ENCODE results near the gene PEX5L. TPM values are rescaled to one million over a fixed set of nuclear protein-coding genes. Genes with fewer than 3 reads are reported as not detected.

Gene PEX5L
- total RNA-seq, 1 donor from 2014 or later, result not detected

- POLR2A ChIA-PET, result no interaction called here
- ATAC-seq (ENCODE audit: low read depth), result no peak
- H3K36me3 Mint-ChIP-seq (ENCODE audit: low read depth), result no peaks in the 10 kb centered on the region
- no peaks in the 10 kb centered on the region for H3K27me3 Mint-ChIP-seq
- no peak for DNase-seq
- no peak overlapping the region for H3K4me3 Mint-ChIP-seq
- TF ChIP-seq CTCF (IDR thresholded peaks at IDR 0.05), result no peak
- intact Hi-C loops (cut with micrococcal nuclease), result no loop called here
- H3K4me1 Mint-ChIP-seq, result no peaks in the 10 kb centered on the region
- no peaks in the 10 kb centered on the region for H3K9me3 Mint-ChIP-seq
- H3K27ac Mint-ChIP-seq, result no peak overlapping the region
- CTCF ChIA-PET, result no interaction called here
These were observed 36.2 kb downstream of the PEX5L start for GRCh38 chr3:180000500-180000899.

- CTCF ChIA-PET, result no interaction called here
- H3K4me1 Mint-ChIP-seq, result no peaks in the 10 kb centered on the region
- intact Hi-C loops (cut with micrococcal nuclease), result no loop called here
- H3K4me3 Mint-ChIP-seq, result no peak overlapping the region
- ATAC-seq (ENCODE audit: low read depth), result no peak
- no peak for TF ChIP-seq CTCF (IDR thresholded peaks at IDR 0.05)
- no peak for DNase-seq
- no peaks in the 10 kb centered on the region for H3K9me3 Mint-ChIP-seq
- H3K27ac Mint-ChIP-seq, result no peak overlapping the region
- POLR2A ChIA-PET, result no interaction called here
- no peaks in the 10 kb centered on the region for H3K27me3 Mint-ChIP-seq
- H3K36me3 Mint-ChIP-seq (ENCODE audit: low read depth), result no peaks in the 10 kb centered on the region
These were observed 41.3 kb downstream of the PEX5L start for GRCh38 chr3:179995406-179995805.

GRCh38 chr3:179991883-179992282, 44.9 kb downstream of the PEX5L start:
- no peaks in the 10 kb centered on the region for H3K36me3 Mint-ChIP-seq (ENCODE audit: low read depth)
- no peak overlapping the region for H3K27ac Mint-ChIP-seq
- ATAC-seq (ENCODE audit: low read depth) (no peak), DNase-seq (no peak)
- H3K27me3 Mint-ChIP-seq, result no peaks in the 10 kb centered on the region
- TF ChIP-seq CTCF (IDR thresholded peaks at IDR 0.05), result no peak
- H3K9me3 Mint-ChIP-seq, result no peaks in the 10 kb centered on the region
- no peaks in the 10 kb centered on the region for H3K4me1 Mint-ChIP-seq
- CTCF ChIA-PET, result no interaction called here
- intact Hi-C loops (cut with micrococcal nuclease), result no loop called here
- no peak overlapping the region for H3K4me3 Mint-ChIP-seq
- POLR2A ChIA-PET, result no interaction called here

GRCh38 chr3:179991104-179991503, 45.6 kb downstream of the PEX5L start:
- Mint-ChIP-seq H3K9me3 (no peaks in the 10 kb centered on the region), H3K27ac (no peak overlapping the region), H3K27me3 (no peaks in the 10 kb centered on the region), H3K36me3 (ENCODE audit: low read depth) (no peaks in the 10 kb centered on the region), H3K4me1 (no peaks in the 10 kb centered on the region), H3K4me3 (no peak overlapping the region)
- intact Hi-C loops (cut with micrococcal nuclease), result no loop called here
- DNase-seq (no peak), ATAC-seq (ENCODE audit: low read depth) (no peak)
- POLR2A ChIA-PET, result no interaction called here
- TF ChIP-seq CTCF (IDR thresholded peaks at IDR 0.05), result no peak
- CTCF ChIA-PET, result no interaction called here

- intact Hi-C loops (cut with micrococcal nuclease), result no loop called here
- no peak overlapping the region for H3K27ac Mint-ChIP-seq
- peaks cover 2% of the 10 kb centered on the region for H3K27me3 Mint-ChIP-seq
- no peak for TF ChIP-seq CTCF (IDR thresholded peaks at IDR 0.05)
- ATAC-seq (ENCODE audit: low read depth) (no peak), DNase-seq (no peak)
- no peaks in the 10 kb centered on the region for H3K4me1 Mint-ChIP-seq
- CTCF ChIA-PET, result no interaction called here
- H3K36me3 Mint-ChIP-seq (ENCODE audit: low read depth), result no peaks in the 10 kb centered on the region
- H3K9me3 Mint-ChIP-seq, result no peaks in the 10 kb centered on the region
- H3K4me3 Mint-ChIP-seq, result no peak overlapping the region
- POLR2A ChIA-PET, result no interaction called here
These were observed 55.1 kb downstream of the PEX5L start for GRCh38 chr3:179981646-179982045.
